Measurements from ENCODE around the gene DISC1.

DISC1 gene

DNA sequence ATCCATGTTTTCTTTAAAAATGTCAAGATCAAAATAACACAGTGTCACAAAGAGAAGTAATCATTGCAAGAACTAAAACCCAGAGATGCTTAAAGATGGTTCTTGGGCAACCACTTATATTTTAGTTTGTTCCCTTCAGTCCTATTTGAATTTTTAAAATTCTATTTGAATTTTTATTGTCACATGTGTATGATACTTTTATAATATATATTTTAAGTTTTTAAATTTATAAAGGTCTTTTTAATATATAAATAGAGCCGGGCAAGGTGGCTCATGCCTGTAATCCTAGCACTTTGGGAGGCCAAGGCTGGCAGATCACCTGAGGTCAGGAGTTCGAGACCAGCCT is 22.3 kb upstream of the DISC1 start:
- H3K4me3 ChIP-seq (replicated peaks; ENCODE audit: low read depth, low read length), result no peak overlapping the region
- TF ChIP-seq, protein P1, sequence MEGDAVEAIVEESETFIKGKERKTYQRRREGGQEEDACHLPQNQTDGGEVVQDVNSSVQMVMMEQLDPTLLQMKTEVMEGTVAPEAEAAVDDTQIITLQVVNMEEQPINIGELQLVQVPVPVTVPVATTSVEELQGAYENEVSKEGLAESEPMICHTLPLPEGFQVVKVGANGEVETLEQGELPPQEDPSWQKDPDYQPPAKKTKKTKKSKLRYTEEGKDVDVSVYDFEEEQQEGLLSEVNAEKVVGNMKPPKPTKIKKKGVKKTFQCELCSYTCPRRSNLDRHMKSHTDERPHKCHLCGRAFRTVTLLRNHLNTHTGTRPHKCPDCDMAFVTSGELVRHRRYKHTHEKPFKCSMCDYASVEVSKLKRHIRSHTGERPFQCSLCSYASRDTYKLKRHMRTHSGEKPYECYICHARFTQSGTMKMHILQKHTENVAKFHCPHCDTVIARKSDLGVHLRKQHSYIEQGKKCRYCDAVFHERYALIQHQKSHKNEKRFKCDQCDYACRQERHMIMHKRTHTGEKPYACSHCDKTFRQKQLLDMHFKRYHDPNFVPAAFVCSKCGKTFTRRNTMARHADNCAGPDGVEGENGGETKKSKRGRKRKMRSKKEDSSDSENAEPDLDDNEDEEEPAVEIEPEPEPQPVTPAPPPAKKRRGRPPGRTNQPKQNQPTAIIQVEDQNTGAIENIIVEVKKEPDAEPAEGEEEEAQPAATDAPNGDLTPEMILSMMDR (IDR thresholded peaks at IDR 0.05; ENCODE audit: low read length, missing control alignments), result no peak

DNA sequence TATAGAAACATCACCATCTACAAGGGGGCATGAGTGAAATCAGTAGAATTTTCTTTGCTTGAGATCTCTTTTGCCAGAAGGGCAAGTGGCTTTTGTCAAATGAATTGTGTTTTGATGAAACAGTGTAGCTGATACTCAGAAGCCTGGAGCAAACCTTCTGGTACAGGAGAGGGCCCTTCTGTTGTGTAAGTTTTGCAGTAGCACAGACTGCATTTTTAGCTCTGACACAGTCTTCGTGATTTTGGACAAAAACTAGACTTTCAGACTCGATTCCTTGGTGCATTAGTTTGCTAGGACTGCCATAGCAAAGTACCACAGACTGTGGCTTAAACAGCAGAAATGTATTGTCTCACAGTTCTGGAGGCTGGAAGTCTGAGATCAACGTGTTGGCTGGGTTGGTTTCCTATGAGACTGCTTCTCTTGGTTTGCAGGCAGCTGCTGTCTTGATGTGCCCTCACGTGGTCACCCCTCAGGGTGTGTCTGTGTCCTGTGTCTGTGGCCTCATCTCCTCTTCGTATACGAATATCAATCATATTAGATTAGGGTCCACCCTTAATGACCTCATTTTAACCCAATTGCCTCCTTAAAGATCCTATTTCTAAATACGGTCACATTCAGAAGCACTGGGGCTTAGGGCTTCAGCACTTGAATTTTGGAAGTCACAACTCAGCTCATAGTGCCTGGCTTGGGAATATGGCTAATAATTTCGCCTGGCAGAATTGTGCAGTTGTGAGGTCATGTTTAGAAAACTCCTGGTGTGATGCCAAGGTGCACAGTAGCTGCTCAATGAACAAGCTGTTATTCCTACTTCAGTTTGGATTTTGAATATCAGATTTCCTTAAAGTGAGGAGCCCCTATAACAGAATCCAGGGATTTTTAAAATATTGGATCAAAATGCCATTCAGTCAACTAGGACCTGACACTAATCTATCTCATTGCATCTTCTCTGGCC is 21.2 kb upstream of the DISC1 start:
- DNase-seq (ENCODE audit: low read depth), result no peak
- TF ChIP-seq, protein P1 (IDR thresholded peaks at IDR 0.05; ENCODE audit: low read length, missing control alignments), result no peak
- no peak overlapping the region for H3K4me3 ChIP-seq (replicated peaks; ENCODE audit: low read depth, low read length)

More for the DNA sequence above, 22.3 kb upstream of the DISC1 start:
- DNase-seq (ENCODE audit: low read depth), result no peak

DNA sequence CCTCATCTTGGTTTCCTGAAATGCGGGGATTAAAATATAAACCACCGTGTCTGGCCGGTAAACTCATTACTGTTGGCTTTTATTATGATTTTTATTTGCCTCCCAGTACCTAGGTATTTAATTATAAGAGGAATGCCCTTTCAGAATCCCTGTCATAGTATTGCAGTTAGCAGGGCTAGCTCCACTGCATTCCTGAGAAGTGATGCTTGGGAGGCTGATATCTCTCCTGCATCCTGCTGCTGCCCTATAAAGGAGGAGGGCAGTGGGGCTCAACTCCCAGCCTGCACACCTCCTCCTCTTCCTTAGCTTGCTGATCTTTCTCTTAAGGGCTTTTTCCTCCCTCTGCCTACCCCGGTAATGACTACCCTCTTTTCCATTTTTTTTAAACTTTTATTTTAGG is 19.9 kb upstream of the DISC1 start:
- TF ChIP-seq, protein P1 (IDR thresholded peaks at IDR 0.05; ENCODE audit: low read length, missing control alignments), result no peak
- no peak overlapping the region for H3K4me3 ChIP-seq (replicated peaks; ENCODE audit: low read depth, low read length)
- no peak for DNase-seq (ENCODE audit: low read depth)

DNA sequence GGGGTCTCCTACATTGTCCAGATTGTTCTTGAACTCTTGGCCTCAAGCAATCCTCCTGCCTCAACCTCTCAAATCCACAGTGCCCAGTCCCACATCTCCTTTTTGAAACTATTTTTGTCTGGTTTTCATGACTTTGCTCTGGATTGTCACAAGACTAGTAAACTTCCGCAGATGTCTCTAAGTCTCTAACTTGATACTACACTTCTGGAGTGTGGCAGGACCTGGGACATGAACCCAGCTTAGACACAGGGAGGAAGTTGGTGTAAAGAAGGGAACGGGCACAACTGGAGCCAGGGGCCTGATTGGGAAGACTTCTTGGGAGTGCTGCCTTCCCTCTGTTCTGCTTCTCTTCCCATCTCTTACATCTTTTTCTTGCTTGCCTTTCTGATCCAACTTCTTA is 16.2 kb upstream of the DISC1 start:
- H3K4me3 ChIP-seq (replicated peaks; ENCODE audit: low read depth, low read length), result no peak overlapping the region
- TF ChIP-seq, protein P1 (IDR thresholded peaks at IDR 0.05; ENCODE audit: low read length, missing control alignments), result no peak
- no peak for DNase-seq (ENCODE audit: low read depth)

DNA sequence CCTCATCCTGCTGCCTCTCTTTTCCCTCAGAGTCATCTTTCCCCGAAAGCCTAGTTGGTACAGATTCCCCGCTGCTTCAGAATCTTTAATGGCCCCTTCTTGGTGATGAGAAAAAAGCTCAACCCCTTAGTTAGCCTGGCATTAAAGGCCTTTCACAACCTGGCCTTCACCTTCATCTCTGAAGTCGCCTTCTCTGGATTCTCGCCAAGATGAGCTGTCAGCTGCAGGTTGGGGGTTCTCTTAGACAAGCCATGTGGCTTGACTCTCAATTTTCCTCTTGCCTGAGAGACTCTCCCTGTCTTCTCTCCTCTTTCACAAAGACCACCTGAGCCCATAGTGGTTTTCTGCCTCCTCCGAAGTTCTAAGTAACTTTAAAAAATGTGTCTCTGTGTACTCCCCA is 15.5 kb upstream of the DISC1 start:
- DNase-seq (ENCODE audit: low read depth), result no peak
- no peak overlapping the region for H3K4me3 ChIP-seq (replicated peaks; ENCODE audit: low read depth, low read length)
- TF ChIP-seq, protein P1 (IDR thresholded peaks at IDR 0.05; ENCODE audit: low read length, missing control alignments), result no peak

DNA sequence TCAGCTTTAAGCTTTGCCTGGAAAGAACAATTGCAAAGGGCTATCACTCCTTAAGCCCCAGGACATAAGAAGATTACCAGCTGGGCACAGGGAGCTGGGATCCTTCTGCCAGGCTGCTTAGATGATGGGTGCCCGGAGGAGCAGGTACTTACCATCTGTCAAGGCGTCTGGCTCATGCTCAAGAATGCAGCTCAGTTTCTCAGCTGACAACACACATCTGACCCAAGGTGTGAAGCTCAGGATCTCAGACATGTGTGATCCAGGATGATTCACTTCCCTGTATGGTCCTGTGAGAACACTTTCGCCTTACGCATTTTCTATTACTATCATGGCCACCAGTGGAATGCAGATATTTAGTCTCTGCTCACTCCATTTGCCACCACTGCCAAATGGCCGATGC is 14.7 kb upstream of the DISC1 start:
- TF ChIP-seq, protein P1 (IDR thresholded peaks at IDR 0.05; ENCODE audit: low read length, missing control alignments), result no peak
- H3K4me3 ChIP-seq (replicated peaks; ENCODE audit: low read depth, low read length), result no peak overlapping the region
- no peak for DNase-seq (ENCODE audit: low read depth)
